Measurements from ENCODE around the gene DDX39A.
"Not testable (repeated sequence)": the region's sequence is repeated elsewhere in the genome, so short reads cannot be mapped to it uniquely, and the experiment has no call there.

Gene DDX39A

DNA sequence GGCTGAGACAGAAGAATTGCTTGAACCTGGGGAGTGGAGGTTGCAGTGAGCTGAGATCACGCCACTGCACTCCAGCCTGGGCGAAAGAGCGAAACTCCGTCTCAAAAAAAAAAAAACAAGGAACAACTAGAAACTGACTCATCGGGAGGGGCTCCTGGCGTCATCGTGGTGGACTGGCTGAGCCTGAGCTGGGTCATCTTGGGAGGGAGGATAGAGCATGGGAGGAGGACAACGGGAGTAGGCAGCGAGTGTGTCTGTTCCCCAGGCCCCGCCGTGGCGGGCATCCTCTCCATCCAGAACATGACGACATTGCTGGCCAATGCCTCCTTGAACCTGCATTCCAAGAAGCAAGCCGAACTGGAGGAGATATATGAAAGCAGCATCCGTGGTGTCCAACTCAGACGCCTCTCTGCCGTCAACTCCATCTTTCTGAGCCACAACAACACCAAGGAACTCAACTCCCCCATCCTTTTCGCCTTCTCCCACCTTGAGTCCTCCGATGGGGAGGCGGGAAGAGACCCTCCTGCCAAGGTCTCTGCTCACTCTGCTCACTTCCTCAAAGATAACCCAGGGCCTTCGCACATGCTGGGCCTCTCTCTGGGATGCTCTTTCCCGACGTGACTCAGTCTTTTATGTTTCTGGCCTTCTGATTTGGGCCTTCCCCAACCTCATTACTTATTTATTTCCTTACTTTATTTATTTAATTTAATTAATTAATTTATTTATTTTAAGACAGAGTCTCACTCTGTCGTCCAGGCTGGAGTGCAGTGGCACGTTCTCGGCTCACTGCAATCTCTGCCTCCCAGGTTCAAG is 16.6 kb downstream of the DDX39A start:
- POLR2A ChIA-PET = no interaction called here
- DNase-seq (ENCODE audit: extremely low spot score) = no peak
- no peak for TF ChIP-seq ARNT (IDR thresholded peaks at IDR 0.05)
- TF ChIP-seq FOXK2 (IDR thresholded peaks at IDR 0.05) = no peak
- TF ChIP-seq L3MBTL2 (conservative IDR thresholded peaks at IDR 0.05) = no peak
- TF ChIP-seq NFRKB (IDR thresholded peaks at IDR 0.05) = no peak
- no peak for TF ChIP-seq ZNF384 (IDR thresholded peaks at IDR 0.05)
- no peak for TF ChIP-seq FOXM1 (IDR thresholded peaks at IDR 0.05; ENCODE audit: borderline replicate concordance)
- TF ChIP-seq FOXA1 (IDR thresholded peaks at IDR 0.05) = no peak
- TF ChIP-seq SP1 (IDR thresholded peaks at IDR 0.05) = no peak

DNA sequence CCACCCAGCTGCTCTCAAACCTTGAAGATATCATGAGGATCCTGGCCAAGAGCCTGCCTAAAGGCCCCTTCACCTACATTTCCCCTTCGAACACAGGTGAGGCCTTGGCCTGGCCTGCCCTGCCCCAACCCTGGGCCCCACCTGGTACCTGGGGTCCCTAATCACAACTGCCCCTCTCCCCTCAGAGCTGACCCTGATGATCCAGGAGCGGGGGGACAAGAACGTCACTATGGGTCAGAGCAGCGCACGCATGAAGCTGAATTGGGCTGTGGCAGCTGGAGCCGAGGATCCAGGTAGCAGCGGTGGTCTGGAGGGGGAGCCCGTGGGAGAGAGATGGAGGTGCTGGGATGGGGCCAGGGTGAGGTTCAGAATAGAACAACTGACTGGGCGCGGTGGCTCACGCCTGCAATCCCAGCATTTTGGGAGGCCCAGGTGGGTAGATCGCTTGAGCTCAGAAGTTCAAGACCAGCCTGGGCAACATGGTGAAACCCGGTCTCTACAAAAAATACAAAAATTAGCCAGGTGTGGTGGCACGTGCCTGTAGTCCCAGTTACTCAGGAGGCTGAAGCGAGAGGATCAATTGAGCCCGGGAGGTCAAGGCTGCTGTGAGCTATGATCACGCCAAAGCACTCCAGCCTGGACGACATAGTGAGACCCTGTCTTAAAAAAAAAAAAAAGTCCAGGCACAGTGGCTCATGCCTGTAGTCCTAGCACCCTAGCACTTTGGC is 17.5 kb downstream of the DDX39A start:
- ChIA-PET POLR2A (interaction anchor here (1.5 kb wide), 1 partner anchor 20 kb away, joined by 4 read pairs; no protein-coding TSS in a partner anchor), CTCF (no interaction called here)
- no peak for DNase-seq (ENCODE audit: extremely low spot score)
- no peak for TF ChIP-seq CTBP1 (IDR thresholded peaks at IDR 0.05; ENCODE audit: borderline replicate concordance)
- TF ChIP-seq FOXA1 (IDR thresholded peaks at IDR 0.05) = no peak
- TF ChIP-seq TARDBP (IDR thresholded peaks at IDR 0.05) = no peak
- TF ChIP-seq SP1 (IDR thresholded peaks at IDR 0.05) = no peak
- no peak for TF ChIP-seq LEF1 (IDR thresholded peaks at IDR 0.05; ENCODE audit: borderline replicate concordance)

More for the DNA sequence above, 16.6 kb downstream of the DDX39A start:
- CTCF ChIA-PET = no interaction called here

DNA sequence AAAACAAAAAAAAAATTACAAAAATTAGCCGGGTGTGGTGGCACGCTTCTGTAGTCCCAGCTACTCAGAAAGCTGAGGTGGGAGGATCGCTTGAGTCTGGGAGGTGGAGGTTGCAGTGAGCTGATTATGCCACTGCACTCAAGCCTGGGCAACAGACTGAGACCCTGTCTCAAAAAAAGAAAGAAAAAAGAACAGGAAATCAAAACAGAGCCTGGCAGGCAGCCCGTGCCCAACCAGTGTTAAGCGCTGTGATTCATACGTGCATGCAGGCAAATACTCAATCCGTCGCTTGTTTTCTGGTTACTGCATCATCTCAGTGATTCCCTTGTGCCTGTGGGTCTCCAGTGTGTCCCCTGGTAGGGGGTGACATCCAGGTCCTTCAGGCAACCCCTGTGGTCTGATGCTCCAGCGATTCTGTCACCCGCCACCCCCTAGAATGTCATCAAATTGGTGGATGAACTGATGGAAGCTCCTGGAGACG is 18.1 kb downstream of the DDX39A start:
- DNase-seq (ENCODE audit: extremely low spot score) = no peak
- ChIA-PET CTCF (no interaction called here), POLR2A (interaction anchor here (1.5 kb wide), 1 partner anchor 19 kb away, joined by 4 read pairs; no protein-coding TSS in a partner anchor)
- no peak for TF ChIP-seq TARDBP (IDR thresholded peaks at IDR 0.05)
- TF ChIP-seq FOXA1 (IDR thresholded peaks at IDR 0.05) = no peak
- no peak for TF ChIP-seq NFRKB (IDR thresholded peaks at IDR 0.05)
- TF ChIP-seq SUZ12 (IDR thresholded peaks at IDR 0.05) = no peak
- no peak for TF ChIP-seq HDGF (IDR thresholded peaks at IDR 0.05; ENCODE audit: borderline replicate concordance)
- no peak for TF ChIP-seq FOXK2 (IDR thresholded peaks at IDR 0.05)
- TF ChIP-seq LEF1 (IDR thresholded peaks at IDR 0.05; ENCODE audit: borderline replicate concordance) = no peak
- no peak for TF ChIP-seq ZNF384 (IDR thresholded peaks at IDR 0.05)
- TF ChIP-seq FOXM1 (IDR thresholded peaks at IDR 0.05; ENCODE audit: borderline replicate concordance) = no peak
- no peak for TF ChIP-seq L3MBTL2 (conservative IDR thresholded peaks at IDR 0.05)

DNA sequence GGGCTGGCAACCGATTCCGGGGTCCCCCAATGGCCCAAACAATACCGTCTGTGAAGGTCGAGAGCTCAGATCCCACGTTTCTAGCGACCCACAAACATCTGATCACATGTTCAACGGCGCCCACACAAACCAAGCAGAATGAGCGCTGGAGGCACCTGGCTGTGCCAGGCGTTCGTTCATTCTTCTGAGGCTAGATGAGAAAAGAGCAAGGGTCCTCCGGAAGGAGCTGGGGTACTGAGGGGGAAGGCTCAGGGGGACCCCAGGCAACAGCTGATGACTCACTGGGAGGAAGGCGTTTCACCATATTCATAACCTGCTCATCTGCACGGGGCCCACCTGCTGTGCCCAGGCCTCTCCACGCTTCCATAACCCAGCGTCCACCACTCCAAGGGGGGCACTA is 22.0 kb downstream of the DDX39A start:
- CTCF ChIA-PET; POLR2A ChIA-PET; DNase-seq (ENCODE audit: extremely low spot score): not testable (repeated sequence)

DNA sequence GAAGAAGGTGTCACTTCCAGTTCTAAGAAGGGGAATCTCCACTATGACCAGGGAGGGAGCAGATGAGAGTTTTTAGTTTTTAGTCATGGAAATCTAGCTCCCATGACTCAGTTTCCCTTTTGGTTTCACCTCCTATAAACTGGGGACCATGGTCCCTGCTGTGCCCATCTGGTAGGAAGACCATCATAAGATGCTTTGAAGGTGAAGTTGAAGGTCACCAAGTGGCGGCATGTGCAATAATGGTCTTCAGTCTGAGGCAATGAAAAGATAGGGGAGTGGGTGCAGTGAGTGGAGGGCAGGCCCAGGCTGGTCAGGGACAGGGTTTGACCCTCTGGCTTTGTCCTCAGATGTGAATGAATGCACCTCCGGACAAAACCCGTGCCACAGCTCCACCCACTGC is 22.4 kb downstream of the DDX39A start:
- POLR2A ChIA-PET; DNase-seq (ENCODE audit: extremely low spot score); CTCF ChIA-PET: not testable (repeated sequence)

DNA sequence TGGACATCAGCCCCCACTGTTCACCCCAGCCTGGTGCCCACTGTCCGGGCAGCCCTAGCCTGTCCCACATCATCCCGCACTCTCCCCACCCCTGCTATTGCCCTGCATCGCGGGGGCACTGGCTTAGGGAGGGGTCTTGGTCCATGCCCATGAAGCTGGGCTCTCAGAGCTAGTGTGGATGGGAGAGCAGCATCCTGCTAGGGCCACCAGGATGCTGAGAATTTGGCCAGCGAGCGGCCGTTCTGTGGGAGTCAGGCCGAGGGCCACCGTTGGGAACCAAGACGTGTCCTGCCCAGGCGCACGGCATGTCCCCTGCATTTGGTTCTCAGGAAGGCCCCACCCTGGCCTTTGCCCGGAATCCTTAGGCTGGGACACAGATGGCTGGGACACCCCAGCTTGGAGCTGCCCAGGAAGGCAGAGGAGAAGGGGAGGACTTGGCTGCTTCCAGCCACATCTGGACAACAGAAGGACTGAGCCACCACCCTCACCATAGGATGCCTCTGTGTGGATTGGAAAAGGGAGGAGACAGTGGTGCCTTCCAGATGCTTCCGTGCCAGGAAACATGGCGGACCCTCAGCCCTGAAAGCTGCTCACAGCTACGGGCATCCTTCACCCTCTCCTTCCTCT is 23.3 kb downstream of the DDX39A start:
- TF ChIP-seq ELF4 (IDR thresholded peaks at IDR 0.05) (no peak), SUZ12 (IDR thresholded peaks at IDR 0.05) (no peak), L3MBTL2 (conservative IDR thresholded peaks at IDR 0.05) (no peak), HDGF (IDR thresholded peaks at IDR 0.05; ENCODE audit: borderline replicate concordance) (no peak), FOXK2 (IDR thresholded peaks at IDR 0.05) (no peak)
- no peak for DNase-seq (ENCODE audit: extremely low spot score)
- ChIA-PET POLR2A (no interaction called here), CTCF (no interaction called here)

DNA sequence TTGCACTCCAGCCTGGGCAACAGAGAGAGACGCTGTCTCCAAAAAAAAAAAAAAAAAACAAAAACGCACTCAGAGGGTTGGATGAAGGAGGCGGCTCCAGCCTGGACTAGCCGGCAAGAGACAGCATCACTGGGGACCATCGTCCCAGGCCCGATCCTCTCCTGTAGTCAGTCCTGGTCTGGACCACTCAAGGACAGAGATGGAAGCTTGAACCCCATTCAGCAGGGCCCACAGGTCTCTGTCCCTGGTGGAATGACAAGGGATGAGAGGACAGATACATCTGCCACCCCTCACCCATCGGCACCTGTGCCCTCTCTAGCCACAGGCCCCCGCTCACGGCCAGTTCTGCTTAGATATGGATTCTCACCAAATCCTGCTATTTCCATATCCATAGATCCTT is 23.9 kb downstream of the DDX39A start:
- no peak for TF ChIP-seq TARDBP (IDR thresholded peaks at IDR 0.05)
- no peak for TF ChIP-seq FOXM1 (IDR thresholded peaks at IDR 0.05; ENCODE audit: borderline replicate concordance)
- TF ChIP-seq SUZ12 (IDR thresholded peaks at IDR 0.05) = no peak
- no peak for TF ChIP-seq ELF4 (IDR thresholded peaks at IDR 0.05)
- CTCF ChIA-PET = no interaction called here
- no peak for DNase-seq (ENCODE audit: extremely low spot score)
- POLR2A ChIA-PET = no interaction called here

DNA sequence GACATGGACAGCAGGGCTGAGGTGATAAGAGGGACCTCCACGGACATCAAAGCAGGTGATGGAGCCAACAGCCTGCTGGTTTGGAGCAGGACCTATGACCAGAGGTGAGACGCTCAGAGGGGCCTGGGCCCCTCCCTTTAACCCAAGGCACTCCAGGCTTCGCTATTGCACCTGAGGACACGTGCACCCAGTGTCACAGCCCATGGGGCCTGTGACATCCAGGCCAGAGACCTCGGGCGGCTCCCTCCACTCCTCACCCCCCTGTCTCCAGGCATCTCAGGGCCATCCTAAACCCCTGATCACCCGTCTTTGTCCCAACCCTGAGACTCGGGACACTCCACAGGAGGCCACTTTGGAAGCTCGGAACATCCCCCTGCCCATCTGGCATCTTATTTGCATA is 25.0 kb downstream of the DDX39A start:
- no peak for DNase-seq (ENCODE audit: extremely low spot score)
- TF ChIP-seq FOXA1 (IDR thresholded peaks at IDR 0.05) = no peak
- TF ChIP-seq FOXM1 (IDR thresholded peaks at IDR 0.05; ENCODE audit: borderline replicate concordance) = no peak
- no peak for TF ChIP-seq HDGF (IDR thresholded peaks at IDR 0.05; ENCODE audit: borderline replicate concordance)
- TF ChIP-seq CTBP1 (IDR thresholded peaks at IDR 0.05; ENCODE audit: borderline replicate concordance) = no peak
- TF ChIP-seq L3MBTL2 (conservative IDR thresholded peaks at IDR 0.05) = no peak
- TF ChIP-seq ELF4 (IDR thresholded peaks at IDR 0.05) = no peak
- no peak for TF ChIP-seq SUZ12 (IDR thresholded peaks at IDR 0.05)
- TF ChIP-seq LEF1 (IDR thresholded peaks at IDR 0.05; ENCODE audit: borderline replicate concordance) = no peak
- TF ChIP-seq, protein P1, sequence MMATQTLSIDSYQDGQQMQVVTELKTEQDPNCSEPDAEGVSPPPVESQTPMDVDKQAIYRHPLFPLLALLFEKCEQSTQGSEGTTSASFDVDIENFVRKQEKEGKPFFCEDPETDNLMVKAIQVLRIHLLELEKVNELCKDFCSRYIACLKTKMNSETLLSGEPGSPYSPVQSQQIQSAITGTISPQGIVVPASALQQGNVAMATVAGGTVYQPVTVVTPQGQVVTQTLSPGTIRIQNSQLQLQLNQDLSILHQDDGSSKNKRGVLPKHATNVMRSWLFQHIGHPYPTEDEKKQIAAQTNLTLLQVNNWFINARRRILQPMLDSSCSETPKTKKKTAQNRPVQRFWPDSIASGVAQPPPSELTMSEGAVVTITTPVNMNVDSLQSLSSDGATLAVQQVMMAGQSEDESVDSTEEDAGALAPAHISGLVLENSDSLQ (IDR thresholded peaks at IDR 0.05) = no peak
- no peak for TF ChIP-seq FOXK2 (IDR thresholded peaks at IDR 0.05)
- TF ChIP-seq TARDBP (IDR thresholded peaks at IDR 0.05) = no peak
- no peak for TF ChIP-seq ARNT (IDR thresholded peaks at IDR 0.05)
- no peak for TF ChIP-seq ZNF384 (IDR thresholded peaks at IDR 0.05)
- no peak for TF ChIP-seq BHLHE40 (IDR thresholded peaks at IDR 0.05; ENCODE audit: borderline replicate concordance)
- TF ChIP-seq SP1 (IDR thresholded peaks at IDR 0.05) = no peak
- no peak for TF ChIP-seq NFRKB (IDR thresholded peaks at IDR 0.05)
- ChIA-PET POLR2A (no interaction called here), CTCF (no interaction called here)

Data from HEK293T (cell line).